Neural crest cell (in vitro differentiated cells): ENCODE data around the gene CT45A8. TPM values are rescaled to one million over a fixed set of nuclear protein-coding genes. Genes with fewer than 3 reads are reported as not detected.
"Not testable (repeated sequence)": the region's sequence is repeated elsewhere in the genome, so short reads cannot be mapped to it uniquely, and the experiment has no call there.

Source experiments
- DNase-seq: peaks from one replicate; pipeline ENCODE4 v3.0.0; 2021; ENCODE audit warnings: low read depth, mixed read lengths, low spot score
- H3K27ac Mint-ChIP-seq: one replicate; pipeline ENCODE4 v1.8.0; 2021; ENCODE audit warnings: mild to moderate bottlenecking, mixed read lengths; ENCODE audit not compliant: unreplicated experiment
- H3K27me3 Mint-ChIP-seq: 2 replicates; pipeline ENCODE4 v1.8.0; 2021; ENCODE audit warnings: low read depth, mild to moderate bottlenecking, mixed read lengths
- H3K36me3 Mint-ChIP-seq: 2 replicates; pipeline ENCODE4 v1.8.0; 2021; ENCODE audit warnings: low read depth, mild to moderate bottlenecking, mixed read lengths
- H3K4me1 Mint-ChIP-seq: 2 replicates; pipeline ENCODE4 v1.8.0; 2021; ENCODE audit warnings: mixed read lengths
- H3K4me3 Mint-ChIP-seq: one replicate; pipeline ENCODE4 v1.8.0; 2021; ENCODE audit warnings: mild to moderate bottlenecking, mixed read lengths
- H3K9me3 Mint-ChIP-seq: 2 replicates; pipeline ENCODE4 v1.8.0; 2021; ENCODE audit warnings: mixed read lengths
- total RNA-seq: library from RNA; stranded (reverse); gene quantifications from 2 replicates; pipeline ENCODE4 v1.2.1, GENCODE V29; 2021

CT45A8 gene
- total RNA-seq, 1 donor from 2014 or later, result not detected

GRCh38 chrX:135802687-135803086 lies 51.7 kb downstream of the CT45A8 start, which contains the start of gene CT45A6:
TSS of gene CT45A6 (minus strand) at chrX:135802787. CDS start at chrX:135798993, 3,794 bp downstream.
- not testable (repeated sequence) for H3K27ac Mint-ChIP-seq, H3K36me3 Mint-ChIP-seq, H3K27me3 Mint-ChIP-seq, H3K9me3 Mint-ChIP-seq, H3K4me3 Mint-ChIP-seq, DNase-seq, H3K4me1 Mint-ChIP-seq

Other genes starting within 250 kb of the CT45A8 start
- gene CT45A1, start 140.9 kb downstream of the CT45A8 start, total RNA-seq, result not detected in 2 replicates
- not detected in 2 replicates for gene CT45A3, start 86.3 kb downstream of the CT45A8 start, total RNA-seq
- not detected in 2 replicates for gene CT45A5, start 69.0 kb downstream of the CT45A8 start, total RNA-seq
- gene CT45A6, start 51.8 kb downstream of the CT45A8 start, total RNA-seq, result not detected in 2 replicates
- not detected in 2 replicates for gene CT45A2, start 34.5 kb downstream of the CT45A8 start, total RNA-seq
- gene CT45A7, start 17.3 kb downstream of the CT45A8 start, total RNA-seq, result not detected in 2 replicates
- gene CT45A9, start 17.3 kb upstream of the CT45A8 start, total RNA-seq, result not detected in 2 replicates
- gene CT45A10, start 38.9 kb upstream of the CT45A8 start, total RNA-seq, result not detected in 2 replicates
- not detected in 2 replicates for gene SAGE1, start 39.2 kb upstream of the CT45A8 start, total RNA-seq
- 19.3 and 21.0 TPM in 2 replicates for gene MMGT1, start 119.5 kb upstream of the CT45A8 start, total RNA-seq
- 18.5 and 19.0 TPM in 2 replicates for gene SLC9A6, start 130.9 kb upstream of the CT45A8 start, total RNA-seq